Measurements from ENCODE around the gene ELAPOR1. TPM values are rescaled to one million over a fixed set of nuclear protein-coding genes. Genes with fewer than 3 reads are reported as not detected.

Gene ELAPOR1
- total RNA-seq, 1 donor from 2014 or later = 24.4 TPM

DNA sequence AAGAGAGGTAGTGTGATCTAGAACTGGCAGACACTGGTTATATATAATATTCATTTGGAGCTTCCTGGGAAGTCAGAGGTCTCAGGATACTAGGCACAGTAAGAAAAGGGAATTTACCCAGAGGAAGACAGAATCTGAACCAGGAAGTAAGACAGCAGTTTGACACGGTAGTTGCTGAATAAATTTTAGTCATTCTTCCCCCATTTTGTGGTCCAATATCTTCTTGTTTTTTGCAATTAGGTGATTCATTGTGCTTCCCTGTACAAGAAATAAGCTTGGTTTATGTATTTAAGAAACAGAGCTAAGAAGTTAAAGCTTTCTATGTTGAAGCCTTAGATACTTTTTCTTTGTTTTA lies 22.1 kb upstream of the ELAPOR1 start:
- Histone ChIP-seq H3K4me1 (peaks cover 46% of the 10 kb centered on the region), H3K27me3 (ENCODE audit: low read depth) (no peaks in the 10 kb centered on the region), H3K4me3 (peak overlapping the region; percentile 83), H3K9me3 (no peaks in the 10 kb centered on the region), H3K27ac (peak overlapping the region; percentile 95), H3K36me3 (peaks cover 37% of the 10 kb centered on the region)
- TF ChIP-seq, protein P1, sequence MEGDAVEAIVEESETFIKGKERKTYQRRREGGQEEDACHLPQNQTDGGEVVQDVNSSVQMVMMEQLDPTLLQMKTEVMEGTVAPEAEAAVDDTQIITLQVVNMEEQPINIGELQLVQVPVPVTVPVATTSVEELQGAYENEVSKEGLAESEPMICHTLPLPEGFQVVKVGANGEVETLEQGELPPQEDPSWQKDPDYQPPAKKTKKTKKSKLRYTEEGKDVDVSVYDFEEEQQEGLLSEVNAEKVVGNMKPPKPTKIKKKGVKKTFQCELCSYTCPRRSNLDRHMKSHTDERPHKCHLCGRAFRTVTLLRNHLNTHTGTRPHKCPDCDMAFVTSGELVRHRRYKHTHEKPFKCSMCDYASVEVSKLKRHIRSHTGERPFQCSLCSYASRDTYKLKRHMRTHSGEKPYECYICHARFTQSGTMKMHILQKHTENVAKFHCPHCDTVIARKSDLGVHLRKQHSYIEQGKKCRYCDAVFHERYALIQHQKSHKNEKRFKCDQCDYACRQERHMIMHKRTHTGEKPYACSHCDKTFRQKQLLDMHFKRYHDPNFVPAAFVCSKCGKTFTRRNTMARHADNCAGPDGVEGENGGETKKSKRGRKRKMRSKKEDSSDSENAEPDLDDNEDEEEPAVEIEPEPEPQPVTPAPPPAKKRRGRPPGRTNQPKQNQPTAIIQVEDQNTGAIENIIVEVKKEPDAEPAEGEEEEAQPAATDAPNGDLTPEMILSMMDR (IDR thresholded peaks at IDR 0.05) = no peak
- DNase-seq = no peak
- intact Hi-C loops (cut with DNase I) = no loop called here
- ATAC-seq = peak in 1 of 2 donors; percentile 17

DNA sequence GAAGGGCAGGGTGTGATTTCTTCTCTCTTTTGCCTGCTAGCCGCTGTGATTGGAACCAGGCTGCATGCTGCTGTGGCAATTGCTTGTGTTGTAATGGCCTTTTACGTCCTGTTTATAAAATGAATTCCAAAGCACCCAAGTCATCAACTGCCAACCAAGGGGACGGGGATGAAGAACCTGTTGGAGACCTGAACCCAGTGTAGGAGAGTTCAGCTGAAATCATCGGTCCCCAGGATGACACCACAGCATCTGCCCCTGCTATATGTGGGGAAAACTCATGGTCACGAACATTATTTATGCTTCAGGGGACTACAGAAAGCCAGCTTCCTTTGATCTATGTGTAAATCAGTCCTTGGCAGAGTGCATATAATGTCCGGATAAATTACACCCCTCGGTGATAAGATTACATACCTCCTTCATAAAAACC lies 19.5 kb upstream of the ELAPOR1 start:
- no peak for DNase-seq
- peaks cover 37% of the 10 kb centered on the region for H3K36me3 ChIP-seq
- TF ChIP-seq, protein P1 (IDR thresholded peaks at IDR 0.05) = no peak
- H3K9me3 ChIP-seq = no peaks in the 10 kb centered on the region
- H3K27me3 ChIP-seq (ENCODE audit: low read depth) = no peaks in the 10 kb centered on the region
- H3K4me3 ChIP-seq = no peak overlapping the region
- intact Hi-C loops (cut with DNase I) = no loop called here
- no peak for ATAC-seq
- H3K27ac ChIP-seq = peak overlapping the region; percentile 50
- peaks cover 42% of the 10 kb centered on the region for H3K4me1 ChIP-seq

DNA sequence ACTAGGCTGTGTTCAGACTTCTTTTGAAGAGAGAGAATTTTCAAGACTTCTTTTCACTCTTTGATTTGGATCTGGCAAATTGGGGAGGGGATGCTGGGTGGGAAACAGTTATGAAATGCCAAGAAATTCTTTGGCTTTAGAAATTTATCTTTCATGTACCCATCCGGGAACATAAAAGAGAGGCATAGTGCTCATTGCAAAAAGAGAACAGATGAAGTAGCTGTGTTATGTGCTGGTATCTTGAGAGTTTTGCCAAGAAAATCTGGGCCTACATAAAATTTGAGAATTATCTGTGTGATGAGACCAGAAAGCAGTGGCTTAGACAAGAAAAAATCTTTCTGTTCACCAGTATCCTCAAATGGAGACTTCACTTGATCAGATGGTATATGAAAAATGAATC lies 19.0 kb upstream of the ELAPOR1 start:
- peaks cover 37% of the 10 kb centered on the region for H3K36me3 ChIP-seq
- DNase-seq = no peak
- intact Hi-C loops (cut with DNase I) = no loop called here
- peaks cover 42% of the 10 kb centered on the region for H3K4me1 ChIP-seq
- H3K27me3 ChIP-seq (ENCODE audit: low read depth) = no peaks in the 10 kb centered on the region
- H3K4me3 ChIP-seq = no peak overlapping the region
- H3K9me3 ChIP-seq = no peaks in the 10 kb centered on the region
- TF ChIP-seq, protein P1 (IDR thresholded peaks at IDR 0.05) = no peak
- no peak for ATAC-seq
- peak overlapping the region; percentile 50 for H3K27ac ChIP-seq

DNA sequence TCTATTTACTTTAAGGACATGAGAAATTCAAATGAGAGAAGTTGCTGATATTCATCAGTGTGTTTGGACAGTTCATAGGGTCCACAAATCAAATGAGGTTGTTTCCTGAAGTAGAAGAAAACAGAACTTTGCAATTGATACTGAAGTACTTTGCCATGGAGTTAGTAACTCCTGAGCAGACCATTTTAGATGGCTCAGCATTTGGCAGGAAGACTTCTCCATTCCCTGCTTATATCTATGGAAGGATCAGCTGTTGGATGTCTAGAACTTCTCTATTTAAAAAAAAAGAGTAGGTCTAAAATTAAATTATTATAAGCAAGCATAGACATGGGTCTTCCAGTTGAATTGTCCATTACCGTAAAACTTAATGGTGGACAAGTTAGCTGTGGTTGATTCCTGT lies 18.3 kb upstream of the ELAPOR1 start:
- intact Hi-C loops (cut with DNase I) = no loop called here
- H3K27me3 ChIP-seq (ENCODE audit: low read depth) = no peaks in the 10 kb centered on the region
- TF ChIP-seq, protein P1 (IDR thresholded peaks at IDR 0.05) = no peak
- peaks cover 37% of the 10 kb centered on the region for H3K4me1 ChIP-seq
- no peaks in the 10 kb centered on the region for H3K9me3 ChIP-seq
- no peak overlapping the region for H3K27ac ChIP-seq
- no peak for ATAC-seq
- H3K4me3 ChIP-seq = no peak overlapping the region
- peaks cover 37% of the 10 kb centered on the region for H3K36me3 ChIP-seq
- no peak for DNase-seq

DNA sequence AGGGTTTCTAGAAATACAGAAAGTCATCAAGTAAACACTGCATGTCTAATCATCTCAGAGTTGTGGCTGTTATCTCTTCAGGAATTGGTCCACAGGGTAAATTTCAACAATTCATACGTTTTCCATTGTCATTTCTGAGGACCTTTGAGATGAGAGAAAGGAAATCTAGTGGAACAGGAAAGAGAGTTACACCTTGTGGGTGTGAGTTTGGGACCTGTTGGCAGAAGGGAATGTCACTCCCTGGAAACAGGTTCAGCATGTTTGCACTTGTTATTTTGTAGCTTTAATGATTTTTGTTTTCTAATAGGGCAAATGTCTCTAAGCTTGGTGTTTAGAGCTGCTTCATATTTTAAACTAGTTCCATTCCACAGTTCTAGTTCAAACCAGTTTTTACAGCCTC lies 17.8 kb upstream of the ELAPOR1 start:
- Histone ChIP-seq H3K4me1 (peaks cover 41% of the 10 kb centered on the region), H3K27me3 (ENCODE audit: low read depth) (no peaks in the 10 kb centered on the region), H3K27ac (no peak overlapping the region), H3K36me3 (peaks cover 37% of the 10 kb centered on the region), H3K4me3 (no peak overlapping the region), H3K9me3 (no peaks in the 10 kb centered on the region)
- ATAC-seq (no peak), DNase-seq (no peak)
- TF ChIP-seq, protein P1 (IDR thresholded peaks at IDR 0.05) = no peak
- intact Hi-C loops (cut with DNase I) = no loop called here
